Measurements from ENCODE around the gene WDR74.

WDR74 gene

GRCh38 chr11:62791501-62792201 lies 47.7 kb downstream of the WDR74 start, which contains the start of gene TMEM223:
Gene TMEM223, minus strand, starts transcription at chr11:62792006. Its CDS starts 12 bp downstream, at chr11:62791994.
- peak; percentile 74 for DNase-seq

- DNase-seq, result no peak
These were observed 49.8 kb downstream of the WDR74 start for GRCh38 chr11:62789576-62789975.

GRCh38 chr11:62788991-62789390 lies 50.4 kb downstream of the WDR74 start:
- DNase-seq, result no peak

GRCh38 chr11:62787005-62787759 lies 52.2 kb downstream of the WDR74 start, which contains the start of gene TMEM179B:
Gene TMEM179B, plus strand, starts transcription at chr11:62787402. Its CDS starts 30 bp downstream, at chr11:62787432.
- DNase-seq, result peak; percentile 98

GRCh38 chr11:62786318-62787004 lies 52.9 kb downstream of the WDR74 start:
- DNase-seq, result peak; percentile 76
